Measurements from ENCODE around the gene EDDM3A. TPM values are rescaled to one million over a fixed set of nuclear protein-coding genes. Genes with fewer than 3 reads are reported as not detected.

Gene EDDM3A
- total RNA-seq, 4 donors from 2014 or later = not detected

GRCh38 chr14:20781803-20782202 is 36.1 kb downstream of the EDDM3A start:
- no peaks in the 10 kb centered on the region for H3K27me3 ChIP-seq
- peak overlapping the region; percentile 67 to 83 (median 77) for H3K27ac ChIP-seq
- WGBS, 2 donors (ENCODE audit: low coverage in 1 of 2) = 19 to 31% methylated on average over 2 to 4 of the region's 4 CpGs
- H3K9me3 ChIP-seq = no peaks in the 10 kb centered on the region
- peak overlapping the region in 1 of 4 donors; percentile 31 for H3K4me3 ChIP-seq
- no peaks in the 10 kb centered on the region for H3K36me3 ChIP-seq
- peaks cover 4 to 39% (median 23%) of the 10 kb centered on the region in 4 donors for H3K4me1 ChIP-seq
- intact Hi-C loops (cut with DNase I; ENCODE audit: low total_unique reads) = no loop called here
- DNase-seq = no peak
- TF ChIP-seq POLR2AphosphoS5 (IDR thresholded peaks at IDR 0.05) = no peak
- TF ChIP-seq EP300 (IDR thresholded peaks at IDR 0.05; ENCODE audit: low read depth) = no peak
- TF ChIP-seq CTCF (IDR thresholded peaks at IDR 0.05) = no peak
- no peak for TF ChIP-seq POLR2A (IDR thresholded peaks at IDR 0.05)
- in situ Hi-C loops (cut with MboI; ENCODE audit: low pct_ligation_motif_present in 1 of 4, low pct_unique_long_range_greater_than_20kb in 1 of 4, low sequenced_read_pairs in 3 of 4) = no loop called here

GRCh38 chr14:20782280-20782890 is 36.7 kb downstream of the EDDM3A start:
- Histone ChIP-seq H3K9me3 (no peaks in the 10 kb centered on the region), H3K4me3 (peak overlapping the region in 1 of 4 donors; percentile 31), H3K27ac (peak overlapping the region; percentile 67 to 83 (median 77)), H3K27me3 (no peaks in the 10 kb centered on the region), H3K4me1 (peaks cover 4 to 39% (median 23%) of the 10 kb centered on the region in 4 donors), H3K36me3 (no peaks in the 10 kb centered on the region)
- TF ChIP-seq EP300 (IDR thresholded peaks at IDR 0.05; ENCODE audit: low read depth) (no peak), POLR2AphosphoS5 (IDR thresholded peaks at IDR 0.05) (peak in 2 of 3 donors; percentile 55 to 61)
- DNase-seq = no peak
- WGBS, 2 donors (ENCODE audit: low coverage in 1 of 2) = 8 to 15% methylated on average over 5 of the region's 5 CpGs
- intact Hi-C loops (cut with DNase I; ENCODE audit: low total_unique reads) = no loop called here
- in situ Hi-C loops (cut with MboI; ENCODE audit: low pct_ligation_motif_present in 1 of 4, low pct_unique_long_range_greater_than_20kb in 1 of 4, low sequenced_read_pairs in 3 of 4) = no loop called here

- intact Hi-C loops (cut with DNase I; ENCODE audit: low total_unique reads) (no loop called here), in situ Hi-C loops (cut with MboI; ENCODE audit: low pct_ligation_motif_present in 1 of 4, low pct_unique_long_range_greater_than_20kb in 1 of 4, low sequenced_read_pairs in 3 of 4) (no loop called here)
- Histone ChIP-seq H3K27me3 (no peaks in the 10 kb centered on the region), H3K27ac (no peak overlapping the region), H3K9me3 (no peaks in the 10 kb centered on the region), H3K4me1 (peaks cover 4 to 16% (median 10%) of the 10 kb centered on the region in 4 donors), H3K36me3 (no peaks in the 10 kb centered on the region), H3K4me3 (no peak overlapping the region)
- TF ChIP-seq EP300 (IDR thresholded peaks at IDR 0.05; ENCODE audit: low read depth) (no peak), POLR2AphosphoS5 (IDR thresholded peaks at IDR 0.05) (no peak), POLR2A (IDR thresholded peaks at IDR 0.05) (no peak), CTCF (IDR thresholded peaks at IDR 0.05) (no peak)
- WGBS, 2 donors (ENCODE audit: low coverage in 1 of 2) = 63 to 67% methylated on average over 4 of the region's 4 CpGs
- DNase-seq = no peak
Observed at GRCh38 chr14:20787025-20787424, 41.3 kb downstream of the EDDM3A start.

- in situ Hi-C loops (cut with MboI; ENCODE audit: low pct_ligation_motif_present in 1 of 4, low pct_unique_long_range_greater_than_20kb in 1 of 4, low sequenced_read_pairs in 3 of 4) = no loop called here
- Histone ChIP-seq H3K27ac (no peak overlapping the region), H3K27me3 (no peaks in the 10 kb centered on the region), H3K9me3 (no peaks in the 10 kb centered on the region), H3K36me3 (no peaks in the 10 kb centered on the region), H3K4me3 (no peak overlapping the region), H3K4me1 (peaks cover 0 to 4% (median 0%) of the 10 kb centered on the region in 4 donors)
- TF ChIP-seq POLR2AphosphoS5 (IDR thresholded peaks at IDR 0.05) = no peak
- no peak for TF ChIP-seq POLR2A (IDR thresholded peaks at IDR 0.05)
- TF ChIP-seq EP300 (IDR thresholded peaks at IDR 0.05; ENCODE audit: low read depth) = no peak
- no peak for TF ChIP-seq CTCF (IDR thresholded peaks at IDR 0.05)
- 44 to 50% methylated on average over 3 of the region's 3 CpGs for WGBS, 2 donors (ENCODE audit: low coverage in 1 of 2)
- DNase-seq = no peak
- intact Hi-C loops (cut with DNase I; ENCODE audit: low total_unique reads) = no loop called here
Observed at GRCh38 chr14:20789230-20789813, 43.6 kb downstream of the EDDM3A start.
